BE2C (cell line): ENCODE results near the gene SIGMAR1.

ENCODE experiments used
- DNase-seq: peaks from one replicate; pipeline ENCODE4 v3.0.0-alpha.2; 2020
- H3K27me3 ChIP-seq: fragments of 250-450 bp; sonication (Bioruptor Pico); 2 replicates; pipeline ENCODE4 v1.5.1; 2020; ENCODE audit warnings: mild to moderate bottlenecking
- H3K36me3 ChIP-seq: fragments of 250-450 bp; sonication (Bioruptor Pico); 2 replicates; pipeline ENCODE4 v1.5.1; 2020; ENCODE audit warnings: mild to moderate bottlenecking
- H3K4me1 ChIP-seq: fragments of 250-450 bp; sonication (Bioruptor Pico); 2 replicates; pipeline ENCODE4 v1.5.1; 2020
- H3K4me3 ChIP-seq: 2 replicates; pipeline ENCODE4 v1.5.1; 2011; ENCODE audit warnings: low read depth, low read length
- H3K9me3 ChIP-seq: fragments of 250-450 bp; sonication (Bioruptor Pico); 2 replicates; pipeline ENCODE4 v1.5.1; 2020
- CTCF ChIP-seq: IDR thresholded peaks from 2 replicates; pipeline ENCODE4 v1.5.1; 2012; ENCODE audit warnings: mild to moderate bottlenecking, low read depth, low read length

The SIGMAR1 gene

GRCh38 chr9:34638138-34638445 lies 505 bp upstream of the SIGMAR1 start:
- no peaks in the 10 kb centered on the region for H3K9me3 ChIP-seq
- peak overlapping the region; percentile 92 for H3K4me3 ChIP-seq
- TF ChIP-seq CTCF = no peak
- H3K27me3 ChIP-seq = no peaks in the 10 kb centered on the region
- H3K36me3 ChIP-seq = peaks cover 10% of the 10 kb centered on the region
- DNase-seq = no peak
- H3K4me1 ChIP-seq = peaks cover 5% of the 10 kb centered on the region

GRCh38 chr9:34636791-34637355 lies 714 bp downstream of the SIGMAR1 start:
- DNase-seq = peak; percentile 48
- Histone ChIP-seq H3K9me3 (no peaks in the 10 kb centered on the region), H3K4me1 (peaks cover 5% of the 10 kb centered on the region), H3K27me3 (no peaks in the 10 kb centered on the region), H3K4me3 (peak overlapping the region; percentile 92), H3K36me3 (peaks cover 10% of the 10 kb centered on the region)
- no peak for TF ChIP-seq CTCF

- Histone ChIP-seq H3K4me3 (peak overlapping the region; percentile 92), H3K4me1 (peaks cover 5% of the 10 kb centered on the region), H3K9me3 (no peaks in the 10 kb centered on the region), H3K36me3 (peaks cover 10% of the 10 kb centered on the region), H3K27me3 (peaks cover under 1% of the 10 kb centered on the region)
- TF ChIP-seq CTCF = no peak
- no peak for DNase-seq
Observed at GRCh38 chr9:34635556-34635955, 2.0 kb downstream of the SIGMAR1 start.

- Histone ChIP-seq H3K9me3 (no peaks in the 10 kb centered on the region), H3K4me3 (no peak overlapping the region), H3K27me3 (peaks cover 9% of the 10 kb centered on the region), H3K4me1 (peaks cover 5% of the 10 kb centered on the region), H3K36me3 (peaks cover 10% of the 10 kb centered on the region)
- TF ChIP-seq CTCF = no peak
- no peak for DNase-seq
Observed at GRCh38 chr9:34634551-34635248, 2.9 kb downstream of the SIGMAR1 start.

GRCh38 chr9:34633851-34634550 lies 3.6 kb downstream of the SIGMAR1 start:
- no peaks in the 10 kb centered on the region for H3K9me3 ChIP-seq
- H3K27me3 ChIP-seq = peaks cover 16% of the 10 kb centered on the region
- H3K4me3 ChIP-seq = no peak overlapping the region
- TF ChIP-seq CTCF = peak; percentile 89
- DNase-seq = peak; percentile 76
- peaks cover 10% of the 10 kb centered on the region for H3K36me3 ChIP-seq
- H3K4me1 ChIP-seq = peaks cover 5% of the 10 kb centered on the region

GRCh38 chr9:34633166-34633565 lies 4.4 kb downstream of the SIGMAR1 start:
- Histone ChIP-seq H3K27me3 (peaks cover 25% of the 10 kb centered on the region), H3K4me1 (peaks cover 3% of the 10 kb centered on the region)
- no peak for TF ChIP-seq CTCF

More at GRCh38 chr9:34633166-34633565, 4.4 kb downstream of the SIGMAR1 start:
- Histone ChIP-seq H3K4me3 (no peak overlapping the region), H3K36me3 (peaks cover 10% of the 10 kb centered on the region), H3K9me3 (no peaks in the 10 kb centered on the region)
- DNase-seq = no peak
